Thymus (tissue), 11 donors: ENCODE results near the gene HNF1B. TPM values are rescaled to one million over a fixed set of nuclear protein-coding genes. Genes with fewer than 3 reads are reported as not detected.

ENCODE experiments used
- DNase-seq, 9 donors: peaks; one replicate each; pipeline ENCODE4 v3.0.0-alpha.2; 2013; ENCODE audit warnings: low spot score in 9 of 9, low read depth in 6 of 9, missing footprints in 1 of 9
- H3K27ac ChIP-seq, 2 donors: one replicate each; pipeline ENCODE4 v1.5.1; 2013; ENCODE audit warnings: control low read depth in 1 of 2, low read depth in 1 of 2, low read length in 1 of 2, mild to moderate bottlenecking in 1 of 2, moderate library complexity in 1 of 2
- H3K27me3 ChIP-seq, 2 donors: one replicate each; pipeline ENCODE4 v1.5.1; 2013; ENCODE audit warnings: low read length in 1 of 2; ENCODE audit not compliant: control insufficient read depth in 2 of 2, insufficient read depth in 1 of 2
- H3K36me3 ChIP-seq, 2 donors: one replicate each; pipeline ENCODE4 v1.5.1; 2013; ENCODE audit warnings: low read length in 1 of 2, mild to moderate bottlenecking in 1 of 2, moderate library complexity in 1 of 2; ENCODE audit not compliant: control insufficient read depth in 2 of 2, insufficient read depth in 2 of 2
- H3K4me1 ChIP-seq, 2 donors: one replicate each; pipeline ENCODE4 v1.5.1; 2013; ENCODE audit warnings: low read length in 2 of 2; ENCODE audit not compliant: control insufficient read depth in 2 of 2, insufficient read depth in 2 of 2
- H3K4me3 ChIP-seq, 2 donors: one replicate each; pipeline ENCODE4 v1.5.1; 2013; ENCODE audit warnings: low read length in 2 of 2, control low read depth in 1 of 2, mild to moderate bottlenecking in 1 of 2
- H3K9me3 ChIP-seq, 2 donors: one replicate each; pipeline ENCODE4 v1.5.1; 2013; ENCODE audit warnings: low read length in 1 of 2, mild to moderate bottlenecking in 1 of 2; ENCODE audit not compliant: control insufficient read depth in 2 of 2, insufficient read depth in 1 of 2
- WGBS: extraction: QIAGEN DNeasy Blood & Tissue Kit; methylation state at CpG from one replicate; pipeline ENCODE4 v1.1.7; 2013; 5-methylcytosine and 5-hydroxymethylcytosine counted together
- polyA plus RNA-seq: library from polyadenylated mRNA; stranded (reverse); fragments of 200-250 nt; gene quantifications from one replicate; pipeline ENCODE4 v1.2.3, GENCODE V29; 2013
- total RNA-seq: library from RNA; stranded (reverse); fragments of 120-200 nt; gene quantifications from one replicate; pipeline ENCODE4 v1.2.4, GENCODE V29; 2013
- donor health status: healthy.

Gene HNF1B
- total and polyA plus RNA-seq, 2 donors = 0.05 to 0.30 TPM

GRCh38 chr17:37647856-37648255, 97.0 kb downstream of the HNF1B start:
- DNase-seq = no peak
- WGBS = 88% methylated on average over 1 of the region's 1 CpG
- Histone ChIP-seq H3K27ac (no peak overlapping the region), H3K4me1 (peaks cover 2% of the 10 kb centered on the region in 2 donors), H3K4me3 (no peak overlapping the region), H3K9me3 (no peaks in the 10 kb centered on the region), H3K36me3 (no peaks in the 10 kb centered on the region), H3K27me3 (peaks cover 12 to 37% of the 10 kb centered on the region in 2 donors)

DNA sequence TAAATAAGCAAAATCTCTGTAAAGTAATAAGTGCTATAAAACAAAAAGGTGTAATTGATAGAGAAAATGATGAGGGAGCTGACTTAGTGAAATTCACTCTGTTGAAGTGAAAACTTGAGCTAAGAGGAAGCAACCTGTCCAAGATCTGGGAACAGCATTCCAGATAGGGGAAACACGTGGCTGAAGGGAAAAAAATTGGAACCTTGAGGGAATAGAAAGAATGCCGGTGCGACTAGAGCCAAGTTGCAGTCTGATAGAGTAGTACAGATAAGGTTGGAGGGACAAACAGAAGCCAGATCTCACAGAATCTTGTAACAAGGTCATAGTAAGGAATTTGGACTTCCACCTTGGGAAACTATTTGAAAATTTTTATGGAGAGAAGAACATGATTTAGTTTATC, 101.0 kb downstream of the HNF1B start:
- no peak for DNase-seq
- Histone ChIP-seq H3K27me3 (peaks cover 9 to 24% of the 10 kb centered on the region in 2 donors), H3K36me3 (peaks cover 0 to 9% of the 10 kb centered on the region in 2 donors), H3K27ac (no peak overlapping the region), H3K4me1 (peaks cover 2 to 11% of the 10 kb centered on the region in 2 donors), H3K4me3 (peak overlapping the region in 1 of 2 donors; percentile 64), H3K9me3 (no peaks in the 10 kb centered on the region)
- 37% methylated on average over 3 of the region's 3 CpGs for WGBS

GRCh38 chr17:37643118-37643766, 101.6 kb downstream of the HNF1B start, which contains the start of gene DDX52:
Gene DDX52, minus strand, starts transcription at chr17:37643446. Its CDS starts 26 bp downstream, at chr17:37643420.
- Histone ChIP-seq H3K27ac (peak within 1 kb of the TSS; percentile 43 to 69), H3K4me1 (peaks cover 2 to 11% of the 10 kb centered on the region in 2 donors), H3K4me3 (peak within 1 kb of the TSS; percentile 64 to 73), H3K27me3 (peaks cover 7 to 24% of the 10 kb centered on the region in 2 donors), H3K36me3 (peaks cover 0 to 9% of the 10 kb centered on the region in 2 donors), H3K9me3 (no peaks in the 10 kb centered on the region)
- DNase-seq = peak; percentile 56 to 92 (median 82)
- under 1% methylated on average over 43 of the region's 43 CpGs for WGBS

DNA sequence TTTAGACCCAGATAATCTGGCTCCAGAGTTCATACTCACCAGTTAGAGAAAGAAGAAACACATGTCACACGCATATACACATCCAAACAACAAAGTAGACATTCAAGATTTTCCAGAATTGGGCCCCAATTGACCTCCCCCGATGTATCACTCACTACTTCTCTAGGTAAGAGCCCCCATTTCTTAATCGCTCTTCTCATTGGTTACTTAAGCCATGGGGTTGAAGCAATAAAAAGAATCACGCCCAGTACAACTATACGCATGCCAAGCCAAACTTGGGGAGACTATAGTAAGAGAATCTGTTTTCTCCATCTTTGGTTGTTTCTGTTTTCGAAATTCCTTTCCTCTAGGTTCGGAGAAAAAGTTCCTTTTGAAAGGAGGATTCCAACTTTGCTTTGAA, 102.2 kb downstream of the HNF1B start:
- under 1% methylated on average over 7 of the region's 7 CpGs for WGBS

DNA sequence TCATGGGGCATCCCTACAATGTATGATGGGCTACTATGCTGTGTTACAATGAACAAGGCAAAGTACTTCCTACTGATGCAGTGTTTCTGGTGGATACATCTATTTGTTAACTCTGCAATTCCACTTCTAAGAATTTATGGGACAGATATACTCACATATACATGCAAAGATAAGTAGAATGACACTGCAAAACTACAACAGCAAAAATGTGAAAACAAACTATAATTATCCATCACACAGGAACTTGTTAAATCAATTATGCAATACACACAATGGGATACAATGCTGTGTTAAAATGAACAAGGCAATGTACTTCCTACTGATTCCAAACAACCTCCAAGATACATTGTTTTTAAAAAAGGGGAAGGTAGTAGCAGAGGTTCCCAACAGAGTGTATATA, 104.8 kb downstream of the HNF1B start:
- Histone ChIP-seq H3K4me3 (no peak overlapping the region), H3K9me3 (no peaks in the 10 kb centered on the region), H3K4me1 (peaks cover 2 to 11% of the 10 kb centered on the region in 2 donors), H3K27ac (no peak overlapping the region), H3K36me3 (peaks cover 9 to 22% of the 10 kb centered on the region in 2 donors), H3K27me3 (peaks cover 7 to 12% of the 10 kb centered on the region in 2 donors)
- DNase-seq = no peak

More for the DNA sequence above, 102.2 kb downstream of the HNF1B start:
- DNase-seq = peak in 6 of 9 donors; percentile 3 to 43 (median 16)
- Histone ChIP-seq H3K4me1 (peaks cover 2 to 11% of the 10 kb centered on the region in 2 donors), H3K27ac (peak overlapping the region; percentile 43 to 69), H3K27me3 (peaks cover 7 to 24% of the 10 kb centered on the region in 2 donors), H3K4me3 (peak overlapping the region; percentile 64 to 73), H3K9me3 (no peaks in the 10 kb centered on the region), H3K36me3 (peaks cover 0 to 15% of the 10 kb centered on the region in 2 donors)

GRCh38 chr17:37637956-37638355, 106.9 kb downstream of the HNF1B start:
- Histone ChIP-seq H3K27ac (no peak overlapping the region), H3K36me3 (peaks cover 9 to 22% of the 10 kb centered on the region in 2 donors), H3K9me3 (no peaks in the 10 kb centered on the region), H3K4me1 (peaks cover 0 to 9% of the 10 kb centered on the region in 2 donors), H3K4me3 (no peak overlapping the region), H3K27me3 (no peaks in the 10 kb centered on the region)
- DNase-seq = no peak

Other genes with a start within 250 kb of the HNF1B start
- gene SYNRG, start 135.6 kb downstream of the HNF1B start, total RNA-seq = 20.2 TPM
- 17.8 TPM for gene SYNRG, start 135.6 kb downstream of the HNF1B start, polyA plus RNA-seq
- 17.4 TPM for gene DDX52, start 101.6 kb downstream of the HNF1B start, total RNA-seq
- 17.2 TPM for gene DDX52, start 101.6 kb downstream of the HNF1B start, polyA plus RNA-seq
- gene TBC1D3K, start 179.4 kb upstream of the HNF1B start, total RNA-seq = not detected
- 0.02 TPM for gene TBC1D3K, start 179.4 kb upstream of the HNF1B start, polyA plus RNA-seq
- gene TBC1D3L, start 244.0 kb upstream of the HNF1B start, total RNA-seq = 4.8 TPM
- 30.8 TPM for gene TBC1D3L, start 244.0 kb upstream of the HNF1B start, polyA plus RNA-seq